A673 (cell line): Measurements from ENCODE around the gene ETFA. TPM values are rescaled to one million over a fixed set of nuclear protein-coding genes. Genes with fewer than 3 reads are reported as not detected.

Experiments
- BruUV-seq: library from RNA; stranded (reverse); fragments of 400-500 nt; replicated peaks from 2 replicates; lab custom pipeline; 2021; lab: Mats Ljungman, UMichigan
- CTCF ChIA-PET: fragments of 300-600 bp; sonication (Branson Sonifier 250); formaldehyde crosslinking; loops from one replicate; lab custom pipeline; 2022; ENCODE audit warnings: antibody characterized with exemption; lab: Charles Lee
- POLR2A ChIA-PET: fragments of 300-600 bp; sonication (Branson Sonifier 250); formaldehyde crosslinking; loops from one replicate; lab custom pipeline; 2022; ENCODE audit warnings: antibody characterized with exemption; ENCODE audit not compliant: low non-redundant PET; lab: Charles Lee
- DNase-seq: peaks from one replicate; pipeline ENCODE4 v3.0.0-alpha.2; 2015; ENCODE audit warnings: low spot score
- H3K27ac ChIP-seq: fragments of 200-600 bp; sonication (generic); 2 replicates; pipeline ENCODE4 v1.5.1; 2016; ENCODE audit warnings: mixed run types, low read depth, mild to moderate bottlenecking, mixed read lengths, antibody characterized with exemption, low read length; ENCODE audit not compliant: poor library complexity, severe bottlenecking
- H3K27me3 ChIP-seq: fragments of 200-600 bp; sonication (generic); replicated peaks from 2 replicates; pipeline ENCODE4 v1.6.1; 2017; ENCODE audit warnings: mixed run types, low read depth, mild to moderate bottlenecking, mixed read lengths, antibody characterized with exemption, low read length; ENCODE audit not compliant: insufficient read depth, poor library complexity
- H3K36me3 ChIP-seq: fragments of 200-600 bp; sonication (generic); 2 replicates; pipeline ENCODE4 v1.6.1; 2016; ENCODE audit warnings: mixed run types, mild to moderate bottlenecking, mixed read lengths, antibody characterized with exemption, low read length; ENCODE audit not compliant: insufficient read depth, poor library complexity, severe bottlenecking
- H3K4me1 ChIP-seq: fragments of 200-600 bp; sonication (generic); 2 replicates; pipeline ENCODE4 v1.6.1; 2017; ENCODE audit warnings: mixed run types, mild to moderate bottlenecking, mixed read lengths, antibody characterized with exemption, low read length; ENCODE audit not compliant: insufficient read depth, poor library complexity, severe bottlenecking
- H3K4me3 ChIP-seq: fragments of 200-600 bp; sonication (generic); 2 replicates; pipeline ENCODE4 v1.5.1; 2016; ENCODE audit warnings: low read depth, mixed run types, mild to moderate bottlenecking, mixed read lengths, low read length; ENCODE audit not compliant: poor library complexity, severe bottlenecking
- H3K9me3 ChIP-seq: fragments of 200-600 bp; sonication (generic); 2 replicates; pipeline ENCODE4 v1.6.1; 2016; ENCODE audit warnings: mixed run types, low read depth, mild to moderate bottlenecking, mixed read lengths, antibody characterized with exemption, low read length; ENCODE audit not compliant: poor library complexity, severe bottlenecking
- CTCF ChIP-seq: fragments of 300-800, 200-600 bp; sonication (generic); conservative IDR thresholded peaks from 2 replicates; pipeline ENCODE4 v1.5.1; 2017; ENCODE audit warnings: low read depth, mild to moderate bottlenecking, antibody characterized with exemption, low read length, moderate library complexity, mixed read lengths
- EZH2 ChIP-seq: fragments of 200-600 bp; sonication (generic); IDR thresholded peaks from 2 replicates; pipeline ENCODE4 v1.6.1; 2017; ENCODE audit warnings: borderline replicate concordance, low read depth, mild to moderate bottlenecking, mixed read lengths, antibody characterized with exemption, low read length; ENCODE audit not compliant: poor library complexity, severe bottlenecking
- intact Hi-C: fragments of 100-400 bp; cut with micrococcal nuclease; formaldehyde crosslinking; loops from one replicate; pipeline ENCODE4 v1.10.0; 2022; ENCODE audit not compliant: unreplicated experiment
- total RNA-seq: library from RNA; stranded (reverse); gene quantifications from 2 replicates; pipeline ENCODE4 v1.2.3, GENCODE V29; 2021

The ETFA gene
- total RNA-seq, 1 experiment from 2014 or later, result 133 TPM

- TF ChIP-seq EZH2 (no peak), CTCF (no peak)
- H3K9me3 ChIP-seq, result no peaks in the 10 kb centered on the region
- BruUV-seq, result no TSS peak
- no peak overlapping the region for H3K4me3 ChIP-seq
- H3K36me3 ChIP-seq, result no peaks in the 10 kb centered on the region
- H3K27me3 ChIP-seq, result no peaks in the 10 kb centered on the region
- no peaks in the 10 kb centered on the region for H3K4me1 ChIP-seq
- H3K27ac ChIP-seq, result no peak overlapping the region
- ChIA-PET POLR2A (no interaction called here), CTCF (no interaction called here)
- intact Hi-C loops, result no loop called here
- no peak for DNase-seq
These were observed 47.2 kb upstream of the ETFA start for GRCh38 chr15:76358453-76358852.

- Histone ChIP-seq H3K4me1 (no peaks in the 10 kb centered on the region), H3K4me3 (no peak overlapping the region), H3K36me3 (no peaks in the 10 kb centered on the region), H3K27me3 (no peaks in the 10 kb centered on the region), H3K9me3 (no peaks in the 10 kb centered on the region), H3K27ac (no peak overlapping the region)
- TF ChIP-seq EZH2 (no peak), CTCF (no peak)
- intact Hi-C loops, result no loop called here
- no TSS peak for BruUV-seq
- ChIA-PET POLR2A (interaction anchor here (0.7 kb wide), 1 partner anchor 44 kb away, joined by 3 read pairs; no protein-coding TSS in a partner anchor), CTCF (no interaction called here)
- no peak for DNase-seq
These were observed 43.7 kb upstream of the ETFA start for GRCh38 chr15:76354823-76355440.

- Histone ChIP-seq H3K9me3 (no peaks in the 10 kb centered on the region), H3K27me3 (no peaks in the 10 kb centered on the region), H3K4me1 (no peaks in the 10 kb centered on the region), H3K4me3 (no peak overlapping the region), H3K27ac (no peak overlapping the region), H3K36me3 (no peaks in the 10 kb centered on the region)
- CTCF ChIA-PET, result no interaction called here
- intact Hi-C loops, result no loop called here
- POLR2A ChIA-PET, result no interaction called here
- no peak for DNase-seq
- TF ChIP-seq CTCF (no peak), EZH2 (no peak)
- BruUV-seq, result no TSS peak
These were observed 42.6 kb upstream of the ETFA start for GRCh38 chr15:76353903-76354302.
